Measurements from ENCODE around the gene CHAT.

CHAT gene

DNA sequence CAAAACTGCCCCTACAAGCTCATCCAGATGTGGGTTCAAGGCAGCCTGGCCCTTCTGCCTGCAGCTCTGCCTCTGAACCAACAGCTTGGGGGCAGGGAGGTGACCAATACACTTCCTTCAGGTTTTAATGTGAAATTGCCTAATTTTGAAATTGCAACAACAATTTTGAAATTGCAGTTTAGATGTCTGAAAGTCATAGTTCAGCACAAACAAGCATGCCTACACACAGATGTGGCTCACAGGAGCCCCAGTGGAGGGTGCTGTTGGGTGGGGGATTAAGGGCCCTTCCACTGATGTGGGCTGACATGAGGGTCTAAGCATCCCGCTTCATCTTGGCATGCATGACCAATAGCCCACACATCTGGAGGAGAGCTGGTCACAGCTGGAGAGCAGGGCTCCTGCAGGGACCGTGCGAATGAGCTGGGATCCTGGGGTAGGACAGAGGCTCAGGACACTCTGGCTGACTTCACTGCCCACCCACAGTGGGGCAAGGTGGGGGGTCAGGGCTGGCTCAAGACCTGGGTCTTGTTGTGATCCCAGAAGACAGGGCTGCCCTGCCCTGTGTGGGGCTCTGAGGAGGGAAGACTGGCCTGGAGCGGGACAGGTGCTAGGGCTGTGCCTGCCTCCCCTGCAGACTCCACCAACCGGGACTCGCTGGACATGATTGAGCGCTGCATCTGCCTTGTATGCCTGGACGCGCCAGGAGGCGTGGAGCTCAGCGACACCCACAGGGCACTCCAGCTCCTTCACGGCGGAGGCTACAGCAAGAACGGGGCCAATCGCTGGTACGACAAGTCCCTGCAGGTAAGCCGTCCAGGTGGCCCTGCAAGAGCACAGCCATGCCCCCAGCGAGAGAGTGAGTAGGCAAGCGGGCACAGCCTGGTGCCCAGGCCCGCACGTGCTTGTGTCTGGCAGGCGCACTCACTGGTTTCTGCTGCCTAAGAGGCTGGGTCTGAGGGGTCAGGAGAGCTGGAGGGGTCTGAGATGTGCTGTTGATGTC lies 32.3 kb downstream of the CHAT start:
- TF ChIP-seq SUZ12 (IDR thresholded peaks at IDR 0.05; ENCODE audit: extremely low read depth, insufficient read depth, insufficient read length) (no peak), ZNF274 (IDR thresholded peaks at IDR 0.05; ENCODE audit: low read depth, low read length) (no peak), YY1 (IDR thresholded peaks at IDR 0.05; ENCODE audit: insufficient read depth, insufficient read length) (no peak)
- H3K27me3 ChIP-seq (ENCODE audit: insufficient read depth, insufficient read length), result peaks cover 14% of the 10 kb centered on the region
- H3K9me3 ChIP-seq (ENCODE audit: insufficient read depth, low read length), result no peaks in the 10 kb centered on the region
- no peak overlapping the region for H3K4me3 ChIP-seq (ENCODE audit: insufficient read length, low read depth)
- H3K9ac ChIP-seq (ENCODE audit: insufficient read length, low read depth), result no peak overlapping the region
- no peaks in the 10 kb centered on the region for H3K4me1 ChIP-seq (ENCODE audit: insufficient read depth, insufficient read length)
- no peak for DNase-seq (ENCODE audit: low read depth, low spot score)
- no peaks in the 10 kb centered on the region for H3K36me3 ChIP-seq (ENCODE audit: insufficient read depth, insufficient read length, low read length)

DNA sequence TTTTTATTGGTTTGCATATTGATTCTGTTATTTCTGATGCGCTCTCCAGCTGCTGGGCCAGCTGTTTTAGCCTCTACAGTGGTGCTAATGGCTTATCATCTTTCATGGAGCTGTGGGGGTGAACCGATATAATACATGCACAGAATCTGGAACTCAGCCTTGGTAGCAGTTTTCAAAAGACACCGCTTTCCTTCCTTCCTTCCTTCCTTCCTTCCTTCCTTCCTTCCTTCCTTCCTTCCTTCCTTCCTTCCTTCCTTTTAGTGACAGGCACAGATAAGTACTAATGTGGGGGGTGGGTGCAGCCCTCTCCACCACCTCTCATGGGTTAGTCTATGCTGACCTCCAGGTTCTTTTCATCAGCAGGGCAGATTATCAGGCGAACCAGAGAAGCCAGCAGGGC lies 33.7 kb downstream of the CHAT start:
- Histone ChIP-seq H3K4me1 (ENCODE audit: insufficient read depth, insufficient read length) (no peaks in the 10 kb centered on the region), H3K9me3 (ENCODE audit: insufficient read depth, low read length) (no peaks in the 10 kb centered on the region), H3K36me3 (ENCODE audit: insufficient read depth, insufficient read length, low read length) (no peaks in the 10 kb centered on the region), H3K9ac (ENCODE audit: insufficient read length, low read depth) (no peak overlapping the region), H3K27me3 (ENCODE audit: insufficient read depth, insufficient read length) (peaks cover 14% of the 10 kb centered on the region), H3K4me3 (ENCODE audit: insufficient read length, low read depth) (no peak overlapping the region)
- no peak for DNase-seq (ENCODE audit: low read depth, low spot score)
- no peak for TF ChIP-seq ZNF274 (IDR thresholded peaks at IDR 0.05; ENCODE audit: low read depth, low read length)
- TF ChIP-seq YY1 (IDR thresholded peaks at IDR 0.05; ENCODE audit: insufficient read depth, insufficient read length), result no peak
- TF ChIP-seq SUZ12 (IDR thresholded peaks at IDR 0.05; ENCODE audit: extremely low read depth, insufficient read depth, insufficient read length), result no peak

DNA sequence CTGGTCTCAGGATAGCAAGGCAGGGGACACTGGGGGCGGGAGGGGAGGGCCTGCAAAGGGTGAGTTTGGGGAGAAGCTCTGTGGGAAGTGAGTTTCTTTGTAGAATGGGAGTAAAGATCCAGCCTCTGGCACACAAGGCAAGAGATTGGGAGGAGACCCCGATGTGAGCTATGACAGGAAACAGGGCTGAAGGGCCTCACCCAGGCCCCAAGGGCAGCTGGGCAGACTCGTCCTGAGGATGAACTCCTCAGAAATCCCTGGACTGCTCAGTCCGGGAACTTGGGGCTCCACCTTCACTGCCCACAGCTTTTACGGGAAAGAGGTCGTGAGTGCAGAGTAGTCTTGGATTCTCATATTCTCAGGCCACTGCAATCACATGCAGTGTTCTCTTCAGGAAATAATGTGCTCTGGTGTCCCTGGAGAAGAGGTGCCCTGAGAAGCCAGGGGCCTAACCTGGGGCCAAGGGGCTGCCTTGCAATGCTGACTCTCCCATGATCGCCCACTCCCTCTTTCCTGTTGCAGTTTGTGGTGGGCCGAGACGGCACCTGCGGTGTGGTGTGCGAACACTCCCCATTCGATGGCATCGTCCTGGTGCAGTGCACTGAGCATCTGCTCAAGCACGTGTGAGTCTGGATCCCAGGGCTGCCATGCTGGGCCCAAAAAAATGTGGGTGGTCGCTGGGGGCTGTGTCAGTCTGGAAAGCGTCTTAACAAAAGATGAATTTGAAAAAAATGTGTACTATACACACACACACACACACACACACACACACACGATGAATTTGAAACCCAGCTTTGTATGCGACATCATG lies 34.4 kb downstream of the CHAT start:
- DNase-seq (ENCODE audit: low read depth, low spot score), result no peak
- Histone ChIP-seq H3K9me3 (ENCODE audit: insufficient read depth, low read length) (no peaks in the 10 kb centered on the region), H3K4me1 (ENCODE audit: insufficient read depth, insufficient read length) (no peaks in the 10 kb centered on the region)

DNA sequence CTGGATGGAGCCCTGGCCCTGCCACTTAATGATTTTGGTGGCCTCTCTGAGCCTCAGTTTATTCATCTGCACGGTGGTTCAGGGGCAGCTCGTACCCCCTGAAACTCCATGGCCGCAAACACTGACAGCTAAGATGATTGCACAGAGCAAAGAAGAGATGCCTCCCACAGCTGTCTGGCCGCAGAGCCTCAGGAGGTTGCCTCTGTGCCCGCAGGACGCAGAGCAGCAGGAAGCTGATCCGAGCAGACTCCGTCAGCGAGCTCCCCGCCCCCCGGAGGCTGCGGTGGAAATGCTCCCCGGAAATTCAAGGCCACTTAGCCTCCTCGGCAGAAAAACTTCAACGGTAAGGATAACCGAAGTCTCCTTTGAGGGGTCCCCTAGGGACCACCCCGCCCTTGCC lies 35.5 kb downstream of the CHAT start:
- Histone ChIP-seq H3K4me1 (ENCODE audit: insufficient read depth, insufficient read length) (no peaks in the 10 kb centered on the region), H3K4me3 (ENCODE audit: insufficient read length, low read depth) (no peak overlapping the region), H3K9me3 (ENCODE audit: insufficient read depth, low read length) (no peaks in the 10 kb centered on the region), H3K36me3 (ENCODE audit: insufficient read depth, insufficient read length, low read length) (no peaks in the 10 kb centered on the region), H3K27me3 (ENCODE audit: insufficient read depth, insufficient read length) (peaks cover 14% of the 10 kb centered on the region), H3K9ac (ENCODE audit: insufficient read length, low read depth) (no peak overlapping the region)
- DNase-seq (ENCODE audit: low read depth, low spot score), result no peak
- no peak for TF ChIP-seq SUZ12 (IDR thresholded peaks at IDR 0.05; ENCODE audit: extremely low read depth, insufficient read depth, insufficient read length)
- no peak for TF ChIP-seq YY1 (IDR thresholded peaks at IDR 0.05; ENCODE audit: insufficient read depth, insufficient read length)
- TF ChIP-seq ZNF274 (IDR thresholded peaks at IDR 0.05; ENCODE audit: low read depth, low read length), result no peak

More for the DNA sequence above, 34.4 kb downstream of the CHAT start:
- TF ChIP-seq YY1 (IDR thresholded peaks at IDR 0.05; ENCODE audit: insufficient read depth, insufficient read length), result no peak
- TF ChIP-seq SUZ12 (IDR thresholded peaks at IDR 0.05; ENCODE audit: extremely low read depth, insufficient read depth, insufficient read length), result no peak
- no peak for TF ChIP-seq ZNF274 (IDR thresholded peaks at IDR 0.05; ENCODE audit: low read depth, low read length)
- no peaks in the 10 kb centered on the region for H3K36me3 ChIP-seq (ENCODE audit: insufficient read depth, insufficient read length, low read length)
- H3K27me3 ChIP-seq (ENCODE audit: insufficient read depth, insufficient read length), result peaks cover 14% of the 10 kb centered on the region
- no peak overlapping the region for H3K9ac ChIP-seq (ENCODE audit: insufficient read length, low read depth)
- H3K4me3 ChIP-seq (ENCODE audit: insufficient read length, low read depth), result no peak overlapping the region

DNA sequence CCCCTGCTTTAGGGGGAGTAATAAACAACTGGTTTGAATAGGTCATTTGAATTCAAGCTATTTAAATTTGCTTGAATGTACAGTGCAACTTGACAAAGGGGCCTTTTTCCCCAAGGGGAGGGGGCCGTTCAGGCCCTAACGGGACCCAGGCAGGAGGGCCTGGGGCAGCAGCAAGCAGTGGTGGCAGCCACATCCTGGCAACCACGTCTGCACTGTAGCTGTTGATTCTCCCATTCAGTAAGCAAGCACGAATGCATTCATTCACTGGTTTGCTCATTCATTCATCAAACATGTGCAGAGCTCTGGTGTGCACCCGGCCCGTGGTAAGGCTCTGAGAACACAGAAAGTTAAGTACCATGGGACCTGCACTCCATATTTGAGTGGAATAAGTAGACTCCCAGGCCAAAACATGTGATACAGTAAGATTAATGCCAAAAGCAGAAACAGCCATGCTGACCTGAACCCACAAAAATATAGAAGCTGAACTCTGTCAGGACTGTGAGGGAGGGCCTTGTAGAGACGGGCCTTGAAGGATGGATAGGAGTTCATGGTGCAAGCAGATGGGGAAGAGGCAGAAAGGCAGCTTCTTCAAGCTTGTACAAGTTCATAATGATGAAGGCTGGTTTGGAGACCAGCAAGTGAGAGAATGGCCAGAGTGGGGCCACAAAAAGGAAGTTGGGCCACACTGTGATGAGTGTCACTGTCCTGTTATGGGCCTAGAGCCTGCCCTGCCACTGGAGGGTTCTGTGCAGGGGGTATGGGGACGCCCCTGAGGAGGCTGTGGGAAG lies 36.3 kb downstream of the CHAT start:
- Histone ChIP-seq H3K4me3 (ENCODE audit: insufficient read length, low read depth) (no peak overlapping the region), H3K27me3 (ENCODE audit: insufficient read depth, insufficient read length) (peaks cover 14% of the 10 kb centered on the region), H3K36me3 (ENCODE audit: insufficient read depth, insufficient read length, low read length) (no peaks in the 10 kb centered on the region), H3K9ac (ENCODE audit: insufficient read length, low read depth) (no peak overlapping the region), H3K4me1 (ENCODE audit: insufficient read depth, insufficient read length) (no peaks in the 10 kb centered on the region), H3K9me3 (ENCODE audit: insufficient read depth, low read length) (no peaks in the 10 kb centered on the region)
- TF ChIP-seq ZNF274 (IDR thresholded peaks at IDR 0.05; ENCODE audit: low read depth, low read length) (no peak), YY1 (IDR thresholded peaks at IDR 0.05; ENCODE audit: insufficient read depth, insufficient read length) (no peak), SUZ12 (IDR thresholded peaks at IDR 0.05; ENCODE audit: extremely low read depth, insufficient read depth, insufficient read length) (no peak)
- no peak for DNase-seq (ENCODE audit: low read depth, low spot score)

- Histone ChIP-seq H3K27me3 (ENCODE audit: insufficient read depth, insufficient read length) (peaks cover 14% of the 10 kb centered on the region), H3K9me3 (ENCODE audit: insufficient read depth, low read length) (no peaks in the 10 kb centered on the region), H3K36me3 (ENCODE audit: insufficient read depth, insufficient read length, low read length) (no peaks in the 10 kb centered on the region), H3K4me1 (ENCODE audit: insufficient read depth, insufficient read length) (no peaks in the 10 kb centered on the region), H3K9ac (ENCODE audit: insufficient read length, low read depth) (no peak overlapping the region), H3K4me3 (ENCODE audit: insufficient read length, low read depth) (no peak overlapping the region)
- TF ChIP-seq ZNF274 (IDR thresholded peaks at IDR 0.05; ENCODE audit: low read depth, low read length) (no peak), YY1 (IDR thresholded peaks at IDR 0.05; ENCODE audit: insufficient read depth, insufficient read length) (no peak), SUZ12 (IDR thresholded peaks at IDR 0.05; ENCODE audit: extremely low read depth, insufficient read depth, insufficient read length) (no peak)
- no peak for DNase-seq (ENCODE audit: low read depth, low spot score)
Measured at GRCh38 chr10:49650724-49651034, 36.8 kb downstream of the CHAT start.
